PC-3 (cell line): Measurements from ENCODE around the gene SFRP2.

Source experiments
- CTCF ChIP-seq: fragments of 300-600 bp; sonication (generic); conservative IDR thresholded peaks from 2 replicates; pipeline ENCODE4 v1.5.1; 2017; ENCODE audit warnings: antibody characterized with exemption, low read depth, mild to moderate bottlenecking, low read length
- EZH2 ChIP-seq: fragments of 300-600 bp; sonication (generic); IDR thresholded peaks from one replicate; pipeline ENCODE4 v1.6.1; 2017; ENCODE audit warnings: antibody characterized with exemption, mild to moderate bottlenecking, low read length; ENCODE audit not compliant: unreplicated experiment
- EZH2phosphoT487 ChIP-seq: fragments of 300-600 bp; sonication (generic); IDR thresholded peaks from 2 replicates; pipeline ENCODE4 v1.6.1; 2018; ENCODE audit warnings: mild to moderate bottlenecking, antibody characterized with exemption, low read length, borderline replicate concordance

- no peak for TF ChIP-seq EZH2
- no peak for TF ChIP-seq CTCF
- TF ChIP-seq EZH2phosphoT487, result no peak
These were observed 23.0 kb downstream of the SFRP2 start for GRCh38 chr4:153765894-153766293.
